H1 (cell line): ENCODE data around the gene ZNF695. TPM values are rescaled to one million over a fixed set of nuclear protein-coding genes. Genes with fewer than 3 reads are reported as not detected.

Experiments
- CTCF ChIA-PET: fragments of 300-600 bp; sonication (Branson Sonifier 250); formaldehyde crosslinking; loops from one replicate; lab custom pipeline; 2021; ENCODE audit not compliant: partially characterized antibody; lab: Charles Lee
- POLR2A ChIA-PET: fragments of 300-600 bp; sonication (Branson Sonifier 250); formaldehyde crosslinking; loops from one replicate; lab custom pipeline; 2021; ENCODE audit warnings: inconsistent platforms; ENCODE audit not compliant: partially characterized antibody; lab: Charles Lee
- DNase-seq, 2 experiments: peaks; one replicate each; pipeline versions ENCODE4 v3.0.0 to v3.0.0-alpha.2; 2010 to 2022; ENCODE audit warnings: low spot score in 2 of 2, low read depth in 1 of 2, mixed read lengths in 1 of 2
- FAIRE-seq: peaks from 2 replicates; lab custom pipeline; 2011; peaks lifted over from hg19 to GRCh38; lab: Jason Lieb, UNC
- H2AFZ ChIP-seq: 2 replicates; pipeline ENCODE4 v1.8.1; 2012; ENCODE audit warnings: low read length, inconsistent platforms
- H2AK5ac ChIP-seq: 2 replicates; pipeline ENCODE4 v1.6.1; 2013; ENCODE audit warnings: low read depth, low read length
- H2BK120ac ChIP-seq: replicated peaks from 2 replicates; pipeline ENCODE3; 2013; ENCODE audit warnings: low read depth, low read length, inconsistent platforms
- H2BK12ac ChIP-seq: 2 replicates; pipeline ENCODE4 v1.6.1; 2013; ENCODE audit warnings: low read depth, low read length
- H2BK15ac ChIP-seq: 2 replicates; pipeline ENCODE4 v1.6.1; 2013; ENCODE audit warnings: low read length
- H2BK20ac ChIP-seq: 2 replicates; pipeline ENCODE4 v1.6.1; 2013; ENCODE audit warnings: low read length
- H2BK5ac ChIP-seq: 2 replicates; pipeline ENCODE4 v1.6.1; 2013; ENCODE audit warnings: low read depth, low read length
- H3K14ac ChIP-seq: 2 replicates; pipeline ENCODE4 v1.6.1; 2013; ENCODE audit warnings: inconsistent platforms; ENCODE audit not compliant: insufficient read length
- H3K18ac ChIP-seq: 2 replicates; pipeline ENCODE4 v1.6.1; 2013; ENCODE audit warnings: low read length; ENCODE audit errors: extremely low read depth
- H3K23ac ChIP-seq: 2 replicates; pipeline ENCODE4 v1.6.1; 2013; ENCODE audit warnings: inconsistent platforms; ENCODE audit not compliant: insufficient read length
- H3K23me2 ChIP-seq: 2 replicates; pipeline ENCODE4 v1.6.1; 2013; ENCODE audit warnings: low read depth, low read length
- H3K27ac ChIP-seq: 2 replicates; pipeline ENCODE4 v1.6.1; 2011; ENCODE audit warnings: low read depth, low read length, inconsistent platforms
- H3K27me3 ChIP-seq, 4 experiments: replicated peaks in 1 of 4; 1 replicate in 1 of 4; 2 replicates in 3 of 4; pipeline versions ENCODE4 v1.6.1 to v1.8.1; 2011 to 2013; ENCODE audit warnings: low read length in 3 of 4, mild to moderate bottlenecking in 3 of 4, inconsistent platforms in 2 of 4, mixed read lengths in 2 of 4, moderate library complexity in 1 of 4; ENCODE audit not compliant: control insufficient read depth in 3 of 4, insufficient read depth in 3 of 4; ENCODE audit errors: extremely low read depth in 1 of 4
- H3K36me3 ChIP-seq, 4 experiments: 2 replicates each; pipeline versions ENCODE4 v1.6.1 to v1.8.1; 2011 to 2013; ENCODE audit warnings: mild to moderate bottlenecking in 4 of 4, low read length in 3 of 4, moderate library complexity in 2 of 4, control low read depth in 1 of 4, inconsistent platforms in 1 of 4; ENCODE audit not compliant: insufficient read depth in 4 of 4, control insufficient read depth in 2 of 4
- H3K4ac ChIP-seq: replicated peaks from 2 replicates; pipeline ENCODE3; 2013; ENCODE audit warnings: low read length, low read depth, mixed read lengths, inconsistent platforms; ENCODE audit not compliant: insufficient read length
- H3K4me1 ChIP-seq, 4 experiments: replicated peaks in 1 of 4; 1 replicate in 1 of 4; 2 replicates in 3 of 4; pipeline versions ENCODE4 v1.6.1 to v1.8.1; 2011 to 2013; ENCODE audit warnings: low read length in 3 of 4, inconsistent platforms in 2 of 4, mixed read lengths in 1 of 4; ENCODE audit not compliant: insufficient read depth in 4 of 4, control insufficient read depth in 3 of 4
- H3K4me2 ChIP-seq, 2 experiments: 2 replicates each; pipeline versions ENCODE4 v1.6.1 to v1.8.1; 2011 to 2013; ENCODE audit warnings: low read depth in 2 of 2, low read length in 2 of 2, control low read depth in 1 of 2, inconsistent platforms in 1 of 2, mild to moderate bottlenecking in 1 of 2; ENCODE audit not compliant: insufficient read depth in 1 of 2
- H3K4me3 ChIP-seq, 4 experiments: fragments of 200-600, 300-600 bp in 1 of 4; sonication (generic), shearing (Covaris generic), sonication (Bioruptor Twin) in 1 of 4; 2 replicates each; pipeline versions ENCODE4 v1.5.1 to v1.8.1; 2011 to 2016; ENCODE audit warnings: low read length in 4 of 4, low read depth in 3 of 4, control low read depth in 2 of 4, inconsistent platforms in 2 of 4, mild to moderate bottlenecking in 2 of 4, mixed read lengths in 1 of 4, moderate library complexity in 1 of 4; ENCODE audit not compliant: insufficient read depth in 2 of 4; ENCODE audit errors: extremely low read depth in 1 of 4
- H3K56ac ChIP-seq: replicated peaks from 2 replicates; pipeline ENCODE3; 2013; ENCODE audit warnings: low read depth, mild to moderate bottlenecking, mixed read lengths, low read length, inconsistent platforms; ENCODE audit not compliant: insufficient read length
- H3K79me1 ChIP-seq: 2 replicates; pipeline ENCODE4 v1.6.1; 2013; ENCODE audit warnings: low read depth, low read length, control low read depth
- H3K79me2 ChIP-seq, 2 experiments: 2 replicates each; pipeline versions ENCODE4 v1.6.1 to v1.8.1; 2012 to 2013; ENCODE audit warnings: low read length in 2 of 2, mild to moderate bottlenecking in 2 of 2, inconsistent platforms in 1 of 2; ENCODE audit not compliant: insufficient read depth in 2 of 2, control insufficient read depth in 1 of 2
- H3K9ac ChIP-seq, 4 experiments: replicated peaks in 1 of 4; 1 replicate in 1 of 4; 2 replicates in 3 of 4; pipeline versions ENCODE4 v1.6.1 to v1.8.1; 2011 to 2013; ENCODE audit warnings: low read depth in 3 of 4, low read length in 3 of 4, control low read depth in 2 of 4, mild to moderate bottlenecking in 2 of 4, moderate library complexity in 2 of 4, inconsistent platforms in 1 of 4; ENCODE audit errors: extremely low read depth in 1 of 4
- H3K9me3 ChIP-seq, 2 experiments: 2 replicates each; pipeline versions ENCODE4 v1.6.1 to v1.8.1; 2012 to 2013; ENCODE audit warnings: mild to moderate bottlenecking in 2 of 2, moderate library complexity in 2 of 2, control low read depth in 1 of 2, inconsistent platforms in 1 of 2, low read depth in 1 of 2, low read length in 1 of 2, mixed read lengths in 1 of 2; ENCODE audit not compliant: insufficient read depth in 2 of 2
- H4K20me1 ChIP-seq, 2 experiments: replicated peaks in 1 of 2; 2 replicates each; pipeline versions ENCODE3 to v1.8.1; 2011 to 2013; ENCODE audit warnings: inconsistent platforms in 2 of 2, low read length in 2 of 2, mild to moderate bottlenecking in 1 of 2; ENCODE audit not compliant: insufficient read depth in 2 of 2, control insufficient read depth in 1 of 2
- H4K5ac ChIP-seq: 2 replicates; pipeline ENCODE4 v1.6.1; 2013; ENCODE audit warnings: low read length, low read depth, mixed read lengths, inconsistent platforms; ENCODE audit not compliant: insufficient read length
- H4K8ac ChIP-seq: 2 replicates; pipeline ENCODE4 v1.8.0; 2013; ENCODE audit warnings: mild to moderate bottlenecking, moderate library complexity, low read length, inconsistent platforms; ENCODE audit not compliant: insufficient read depth; ENCODE audit errors: extremely low read depth
- H4K91ac ChIP-seq: replicated peaks from 2 replicates; pipeline ENCODE3; 2013; ENCODE audit warnings: low read length, mixed read lengths, inconsistent platforms; ENCODE audit not compliant: insufficient read length
- CEBPB ChIP-seq: IDR thresholded peaks from 2 replicates; pipeline ENCODE4 v1.6.1; 2012; ENCODE audit warnings: low read depth, low read length
- EZH2 ChIP-seq: fragments of 200-600 bp; sonication (generic); IDR thresholded peaks from 2 replicates; pipeline ENCODE4 v1.7.1; 2012; ENCODE audit warnings: low read depth, mild to moderate bottlenecking, moderate library complexity, low read length, inconsistent platforms; ENCODE audit not compliant: severe bottlenecking
- GTF2F1 ChIP-seq: IDR thresholded peaks from 2 replicates; pipeline ENCODE4 v1.6.1; 2012; ENCODE audit warnings: low read depth, low read length, improper control_type of control experiment, borderline replicate concordance
- TEAD4 ChIP-seq: IDR thresholded peaks from 2 replicates; pipeline ENCODE4 v1.6.1; 2012; ENCODE audit warnings: low read depth, low read length, inconsistent platforms, mixed read lengths
- WGBS, 2 experiments: shearing (Covaris generic) in 1 of 2; methylation state at CpG; one replicate each; pipeline versions ENCODE4 v1.1.6 to v1.1.7; 2013 to 2015; ENCODE audit warnings: low lambda C conversion rate in 2 of 2, mixed read lengths in 2 of 2, inconsistent platforms in 1 of 2, low coverage in 1 of 2, missing lambda C conversion rate in 1 of 2; ENCODE audit not compliant: insufficient replicate concordance in 2 of 2, insufficient coverage in 1 of 2, insufficient read length in 1 of 2; ENCODE audit errors: extremely low coverage in 1 of 2, missing lambda C conversion rate in 1 of 2; 5-methylcytosine and 5-hydroxymethylcytosine counted together
- polyA plus RNA-seq, 7 experiments: library from polyadenylated mRNA; depleted of rRNA in 3 of 7; stranded (reverse) in 5 of 7; unstranded in 2 of 7; fragments of >200 nt in 5 of 7; fragments of 200-250 nt in 2 of 7; gene quantifications; 1 replicate in 5 of 7; 2 replicates in 1 of 7; 4 replicates in 1 of 7; pipeline versions ENCODE4 v1.2.1 to v1.2.3, GENCODE V29; 2011 to 2013; ENCODE audit warnings: missing spikeins in 2 of 7, mixed read lengths in 2 of 7
- total RNA-seq: library from RNA; stranded (reverse); fragmentation: NEBNext Ultra II Directional; extraction: Animal tissue kit (Norgen Biotek cat#: 25700); gene quantifications from 2 replicates; pipeline ENCODE4 v1.2.1, GENCODE V29; 2021

ZNF695 gene
- total and polyA plus RNA-seq, 2 of the 8 experiments (the other 6 are each of a cell fraction or from before 2014, with no cell fraction given) = 9.2 to 27.0 TPM

GRCh38 chr1:247008406-247008799 lies 546 bp upstream of the ZNF695 start:
- Histone ChIP-seq H3K4me3 (peak overlapping the region in 2 of 4 experiments; percentile 98 to 100; a peak in 2 of 8 replicates), H3K14ac (no peak overlapping the region), H3K36me3 (peaks cover 0 to 7% (median 3%) of the 10 kb centered on the region in 4 experiments; a peak in 2 of 8 replicates), H3K27ac (no peak overlapping the region), H3K23ac (no peak overlapping the region), H3K4ac (no peak overlapping the region), H2AK5ac (no peak overlapping the region), H2BK20ac (no peak overlapping the region), H2BK15ac (no peak overlapping the region), H3K9ac (no peak overlapping the region), H3K18ac (no peak overlapping the region), H2AFZ (no peak overlapping the region), H4K91ac (no peak overlapping the region), H4K20me1 (no peaks in the 10 kb centered on the region), H4K5ac (no peak overlapping the region), H3K79me1 (peaks cover 4% of the 10 kb centered on the region), H3K27me3 (no peaks in the 10 kb centered on the region), H2BK120ac (no peak overlapping the region), H2BK5ac (no peak overlapping the region), H3K4me1 (no peaks in the 10 kb centered on the region), H3K23me2 (no peaks in the 10 kb centered on the region; the same call in 1 of the 2 replicates), H3K79me2 (peaks cover 3 to 41% of the 10 kb centered on the region in 2 experiments), H4K8ac (no peak overlapping the region), H3K56ac (no peak overlapping the region), H2BK12ac (no peak overlapping the region), H3K9me3 (peaks cover 0 to 3% of the 10 kb centered on the region in 2 experiments; a peak in 1 of 4 replicates), H3K4me2 (peak overlapping the region; percentile 46 to 71; a peak in 3 of 4 replicates)
- POLR2A ChIA-PET = interaction anchor here (1.0 to 1.9 kb wide), 3 partner anchors 13 to 77 kb away, joined by 3 to 11 read pairs (median 5); partner anchors contain the start of genes AHCTF1 and ZNF670
- TF ChIP-seq TEAD4 (no peak), GTF2F1 (no peak), CEBPB (0 out of 2 replicates have a peak, but pooled peaks have one; percentile 1), EZH2 (no peak)
- DNase-seq (no peak), FAIRE-seq (no peak)
- CTCF ChIA-PET = interaction anchor here (0.8 to 1.9 kb wide), 2 partner anchors 71 to 407 kb away, joined by 3 to 6 read pairs; partner anchors contain the start of gene ZNF670
- 88% methylated on average over 13 of the region's 13 CpGs; no CpG with 5 or more reads in 1 of the 2 experiments for WGBS, 2 experiments
